Left ventricle myocardium superior (tissue), 1 donor: ENCODE results near the gene KIF6. TPM values are rescaled to one million over a fixed set of nuclear protein-coding genes. Genes with fewer than 3 reads are reported as not detected.

Experiments used
- ATAC-seq: fragments of 200-7000 bp; cut with Tn5 transposase; one replicate; pipeline ENCODE4 v1.9.1; 2020; ENCODE audit warnings: mild to moderate bottlenecking, moderate library complexity
- DNase-seq: peaks from one replicate; pipeline ENCODE4 v3.0.0-alpha.2; 2020
- intact Hi-C: fragments of 100-400 bp; cut with micrococcal nuclease; formaldehyde crosslinking; loops from one replicate; pipeline ENCODE4 v1.11.0; 2022
- total RNA-seq: library from RNA; stranded (reverse); fragmentation: NEBNext Ultra II Directional; extraction: Animal tissue kit (Norgen Biotek cat#: 25700); gene quantifications from one replicate; pipeline ENCODE4 v1.2.1, GENCODE V29; 2021
- donor health status: DM: no; HTN: yes; CAD: no; lungs with severe emphysema.

The KIF6 gene
- total RNA-seq, 1 donor from 2014 or later, result 0.12 TPM

GRCh38 chr6:39610221-39610620, 115.0 kb downstream of the KIF6 start:
- intact Hi-C loops, result no loop called here
- DNase-seq (no peak), ATAC-seq (peak; percentile 47)

GRCh38 chr6:39608652-39609345, 116.4 kb downstream of the KIF6 start:
- DNase-seq (no peak), ATAC-seq (no peak)
- intact Hi-C loops, result no loop called here

- intact Hi-C loops, result no loop called here
- ATAC-seq, result no peak
- DNase-seq, result no peak
These were observed 122.3 kb downstream of the KIF6 start for GRCh38 chr6:39602601-39603519.

- ATAC-seq, result no peak
- no peak for DNase-seq
- intact Hi-C loops, result no loop called here
These were observed 125.2 kb downstream of the KIF6 start for GRCh38 chr6:39599973-39600372.

GRCh38 chr6:39599341-39599740, 125.9 kb downstream of the KIF6 start:
- intact Hi-C loops, result no loop called here
- no peak for DNase-seq
- no peak for ATAC-seq

GRCh38 chr6:39594285-39594684, 130.9 kb downstream of the KIF6 start:
- intact Hi-C loops, result no loop called here

GRCh38 chr6:39593646-39594045, 131.6 kb downstream of the KIF6 start:
- no peak for DNase-seq
- ATAC-seq, result no peak
- intact Hi-C loops, result no loop called here

More at GRCh38 chr6:39594285-39594684, 130.9 kb downstream of the KIF6 start:
- no peak for DNase-seq
- no peak for ATAC-seq

GRCh38 chr6:39590871-39591393, 134.3 kb downstream of the KIF6 start:
- intact Hi-C loops, result no loop called here
- ATAC-seq (no peak), DNase-seq (no peak)

- ATAC-seq (no peak), DNase-seq (no peak)
- intact Hi-C loops, result no loop called here
These were observed 138.1 kb downstream of the KIF6 start for GRCh38 chr6:39587080-39587479.

- DNase-seq (no peak), ATAC-seq (no peak)
- intact Hi-C loops, result no loop called here
These were observed 139.6 kb downstream of the KIF6 start for GRCh38 chr6:39585641-39586040.

GRCh38 chr6:39577446-39578165, 147.6 kb downstream of the KIF6 start:
- intact Hi-C loops, result no loop called here
- no peak for ATAC-seq

GRCh38 chr6:39576556-39577303, 148.5 kb downstream of the KIF6 start:
- intact Hi-C loops, result no loop called here
- ATAC-seq (no peak), DNase-seq (no peak)

More at GRCh38 chr6:39577446-39578165, 147.6 kb downstream of the KIF6 start:
- no peak for DNase-seq

- ATAC-seq (no peak), DNase-seq (no peak)
- intact Hi-C loops, result no loop called here
These were observed 150.2 kb downstream of the KIF6 start for GRCh38 chr6:39574991-39575390.

GRCh38 chr6:39573541-39573940, 151.7 kb downstream of the KIF6 start:
- DNase-seq (no peak), ATAC-seq (no peak)
- intact Hi-C loops, result no loop called here

GRCh38 chr6:39572661-39573340, 152.4 kb downstream of the KIF6 start:
- intact Hi-C loops, result no loop called here
- ATAC-seq, result no peak
- no peak for DNase-seq

GRCh38 chr6:39568896-39569295, 156.3 kb downstream of the KIF6 start:
- no peak for DNase-seq
- ATAC-seq, result no peak
- intact Hi-C loops, result no loop called here

- DNase-seq (no peak), ATAC-seq (no peak)
- intact Hi-C loops, result no loop called here
These were observed 158.1 kb downstream of the KIF6 start for GRCh38 chr6:39567091-39567490.

GRCh38 chr6:39566456-39566855, 158.8 kb downstream of the KIF6 start:
- intact Hi-C loops, result no loop called here
- ATAC-seq, result no peak

More at GRCh38 chr6:39566456-39566855, 158.8 kb downstream of the KIF6 start:
- no peak for DNase-seq
